ENCODE results near the gene GNL2.
A peak's percentile ranks its signal among the peaks of the same experiment; 100 is the strongest.
"Not testable (repeated sequence)": the region's sequence is repeated elsewhere in the genome, so short reads cannot be mapped to it uniquely, and the experiment has no call there.

GNL2 gene

DNA sequence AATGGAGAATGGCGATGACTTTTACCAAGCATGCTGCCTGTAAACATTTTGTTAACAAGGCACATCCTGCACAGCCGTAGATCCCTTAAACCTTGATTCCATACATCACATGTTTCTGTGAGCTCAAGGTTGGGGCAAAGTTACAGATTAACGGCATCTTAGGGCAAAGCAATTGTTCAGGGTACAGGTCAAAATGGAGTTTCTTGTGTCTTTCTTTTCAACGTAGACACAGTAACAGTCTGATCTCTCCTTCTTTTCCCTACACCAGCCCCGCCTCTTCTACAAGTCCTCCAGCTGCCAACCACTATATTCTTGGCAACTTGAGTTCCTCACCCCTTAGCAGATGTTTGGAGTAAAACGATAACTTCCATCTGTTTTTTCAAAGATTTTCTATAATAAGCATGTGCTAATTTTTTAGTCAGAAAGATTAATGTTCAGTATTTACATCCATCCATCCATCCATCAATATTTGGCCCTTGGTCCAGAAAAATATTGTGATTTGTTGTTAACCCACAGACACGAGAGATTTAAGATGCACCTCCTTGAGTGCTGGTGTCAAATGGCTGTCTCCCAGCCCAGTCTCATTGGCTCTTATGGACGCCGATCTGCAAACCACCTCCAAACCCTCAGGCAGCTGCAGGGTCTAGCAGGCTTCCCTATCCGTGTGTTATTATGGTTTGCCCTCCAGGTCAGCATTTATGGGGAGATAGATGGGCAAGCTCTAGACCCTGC, 35.2 kb downstream of the GNL2 start:
- Mint-ChIP-seq H3K36me3 (peaks cover 15% of the 10 kb centered on the region), H3K9me3 (no peaks in the 10 kb centered on the region), H3K27me3 (peaks cover 14% of the 10 kb centered on the region), H3K4me1 (peaks cover 24% of the 10 kb centered on the region), H3K27ac (no peak overlapping the region), H3K4me3 (no peak overlapping the region)
- no peak for DNase-seq
- CTCF ChIA-PET = interaction anchor here (0.8 to 0.9 kb wide), 2 partner anchors 119 to 130 kb away, joined by 3 read pairs; a partner anchor contains a TSS

DNA sequence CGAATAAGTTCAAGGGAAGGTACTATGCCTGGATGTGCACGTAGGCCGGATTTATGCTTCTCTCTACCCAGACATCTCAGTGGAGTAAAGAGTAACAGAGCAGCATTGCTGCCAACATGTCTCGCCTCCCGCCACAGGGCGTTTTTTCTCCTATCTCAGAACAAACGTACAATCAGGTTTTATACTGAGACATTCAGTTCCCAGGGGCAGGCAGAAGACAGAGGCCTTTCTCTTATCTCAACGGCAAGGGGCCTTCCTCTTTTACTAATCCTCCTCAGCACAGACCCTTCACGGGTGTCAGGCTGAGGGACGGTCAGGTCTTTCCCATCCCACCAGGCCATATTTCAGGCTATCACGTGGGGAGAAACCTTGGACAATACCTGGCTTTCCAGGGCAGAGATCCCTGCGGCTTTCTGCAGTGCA, 35.8 kb downstream of the GNL2 start:
- DNase-seq, H3K27ac Mint-ChIP-seq, CTCF ChIA-PET, H3K9me3 Mint-ChIP-seq, H3K4me3 Mint-ChIP-seq: not testable (repeated sequence)
- Mint-ChIP-seq H3K4me1 (peaks cover 26% of the 10 kb centered on the region), H3K36me3 (peaks cover 13% of the 10 kb centered on the region), H3K27me3 (peaks cover 14% of the 10 kb centered on the region)

DNA sequence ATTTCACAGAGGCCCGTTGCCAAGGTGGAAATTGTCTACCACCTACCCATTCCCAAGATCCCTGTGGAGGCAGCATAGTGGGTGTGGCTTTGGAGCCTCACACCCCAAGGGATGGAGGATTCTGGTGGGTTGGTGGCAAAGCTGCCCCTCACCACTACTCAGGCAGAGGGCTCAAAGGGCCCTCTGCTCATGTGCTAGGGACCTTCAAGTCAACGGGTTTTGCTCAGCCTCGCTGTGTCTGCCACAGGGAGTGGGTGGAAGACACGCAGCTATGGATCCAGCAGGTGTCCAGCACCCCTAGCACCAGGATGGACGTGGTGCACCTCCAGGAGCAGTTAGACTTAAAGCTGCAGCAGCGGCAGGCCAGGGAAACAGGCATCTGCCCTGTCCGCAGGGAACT, 36.7 kb downstream of the GNL2 start:
- Mint-ChIP-seq H3K27me3 (peaks cover 14% of the 10 kb centered on the region), H3K27ac (no peak overlapping the region), H3K9me3 (peaks cover 4% of the 10 kb centered on the region), H3K4me1 (peaks cover 32% of the 10 kb centered on the region), H3K4me3 (no peak overlapping the region), H3K36me3 (peaks cover 13% of the 10 kb centered on the region)
- CTCF ChIA-PET = interaction anchor here (1.6 kb wide), 1 partner anchor 123 kb away, joined by 5 read pairs; no protein-coding TSS in a partner anchor
- no peak for DNase-seq

DNA sequence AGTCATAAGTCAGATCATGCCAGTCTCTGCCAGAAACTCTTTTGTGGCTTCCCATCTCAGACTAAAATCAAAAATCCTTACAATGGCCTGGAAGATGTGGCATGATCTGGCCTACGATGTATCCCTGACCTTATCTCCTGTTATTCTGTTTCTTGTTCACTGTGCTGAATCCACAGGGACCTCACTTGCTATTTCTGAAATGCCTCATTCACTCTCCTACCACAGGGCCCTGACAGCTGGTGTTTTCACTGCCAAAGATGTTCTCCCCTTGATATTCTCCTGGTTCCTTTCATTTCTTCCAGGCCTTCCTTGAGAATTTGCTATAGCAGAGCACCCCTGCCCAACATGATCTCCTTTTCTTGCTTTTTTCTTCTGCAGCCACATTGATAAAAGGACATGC, 37.3 kb downstream of the GNL2 start:
- peaks cover 14% of the 10 kb centered on the region for H3K27me3 Mint-ChIP-seq
- H3K4me3 Mint-ChIP-seq = no peak overlapping the region
- no peak overlapping the region for H3K27ac Mint-ChIP-seq
- CTCF ChIA-PET = interaction anchor here (1.6 kb wide), 1 partner anchor 124 kb away, joined by 5 read pairs; no protein-coding TSS in a partner anchor
- DNase-seq = no peak
- peaks cover 4% of the 10 kb centered on the region for H3K9me3 Mint-ChIP-seq
- peaks cover 35% of the 10 kb centered on the region for H3K4me1 Mint-ChIP-seq
- peaks cover 14% of the 10 kb centered on the region for H3K36me3 Mint-ChIP-seq

DNA sequence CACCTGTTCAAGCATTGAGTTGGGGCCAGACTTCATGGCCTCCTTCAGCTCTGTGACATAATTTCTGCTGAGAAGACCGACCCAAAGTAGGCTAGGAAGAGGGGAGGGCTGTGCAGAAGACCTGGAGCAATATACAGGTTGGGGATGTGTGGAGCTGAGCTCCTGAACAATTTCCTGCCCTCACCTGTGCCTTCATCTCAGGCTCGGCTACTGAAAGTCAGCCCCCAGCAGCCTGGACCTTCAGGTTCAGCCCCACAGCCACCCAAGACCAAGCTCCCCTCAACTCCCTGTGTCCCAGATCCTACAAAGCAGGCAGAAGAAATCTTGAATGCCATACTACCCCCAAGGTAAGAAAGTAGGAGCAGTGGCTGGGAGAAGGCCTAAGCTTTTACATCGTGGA, 38.3 kb downstream of the GNL2 start:
- Mint-ChIP-seq H3K27ac (no peak overlapping the region), H3K9me3 (peaks cover 4% of the 10 kb centered on the region), H3K27me3 (peaks cover 14% of the 10 kb centered on the region), H3K36me3 (peaks cover 21% of the 10 kb centered on the region), H3K4me1 (peaks cover 45% of the 10 kb centered on the region), H3K4me3 (no peak overlapping the region)
- CTCF ChIA-PET = interaction anchor here (1.1 kb wide), 1 partner anchor 70 kb away, joined by 3 read pairs; no protein-coding TSS in a partner anchor
- DNase-seq = no peak

DNA sequence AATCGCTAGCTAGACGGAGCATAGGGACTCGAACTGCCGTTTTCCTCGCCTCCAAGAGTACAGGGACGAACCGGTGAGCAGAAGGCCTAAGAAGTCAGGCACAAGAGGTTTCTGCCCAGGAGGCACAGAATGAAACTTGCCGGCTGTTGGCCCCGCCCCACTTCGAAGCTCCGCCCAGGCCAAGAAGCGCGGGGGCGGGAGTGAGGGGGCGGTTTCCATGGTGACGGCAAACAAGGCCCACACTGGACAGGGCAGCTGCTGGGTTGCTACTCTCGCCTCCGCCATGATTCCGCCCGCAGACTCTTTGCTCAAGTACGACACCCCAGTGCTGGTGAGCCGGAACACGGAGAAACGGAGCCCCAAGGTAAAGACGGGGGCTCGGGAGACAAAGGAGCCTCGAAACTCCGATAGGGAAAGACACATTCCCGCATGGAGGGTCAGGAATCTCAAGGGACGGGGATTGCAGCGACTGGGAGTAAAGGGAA, 39.0 kb downstream of the GNL2 start, which contains the start of gene DNALI1:
Gene DNALI1, plus strand, starts transcription at position 229 of the 485 bp plus-strand sequence. Its CDS starts 55 bp downstream, at position 284.
- no peak within 1 kb of the TSS for H3K4me3 Mint-ChIP-seq
- peaks cover 50% of the 10 kb centered on the region for H3K4me1 Mint-ChIP-seq
- CTCF ChIA-PET = interaction anchor here (1.1 kb wide), 1 partner anchor 70 kb away, joined by 3 read pairs; no protein-coding TSS in a partner anchor
- DNase-seq = peak; percentile 55
- H3K27me3 Mint-ChIP-seq = peaks cover 14% of the 10 kb centered on the region
- peaks cover 4% of the 10 kb centered on the region for H3K9me3 Mint-ChIP-seq
- H3K27ac Mint-ChIP-seq = no peak within 1 kb of the TSS
- H3K36me3 Mint-ChIP-seq = peaks cover 24% of the 10 kb centered on the region

DNA sequence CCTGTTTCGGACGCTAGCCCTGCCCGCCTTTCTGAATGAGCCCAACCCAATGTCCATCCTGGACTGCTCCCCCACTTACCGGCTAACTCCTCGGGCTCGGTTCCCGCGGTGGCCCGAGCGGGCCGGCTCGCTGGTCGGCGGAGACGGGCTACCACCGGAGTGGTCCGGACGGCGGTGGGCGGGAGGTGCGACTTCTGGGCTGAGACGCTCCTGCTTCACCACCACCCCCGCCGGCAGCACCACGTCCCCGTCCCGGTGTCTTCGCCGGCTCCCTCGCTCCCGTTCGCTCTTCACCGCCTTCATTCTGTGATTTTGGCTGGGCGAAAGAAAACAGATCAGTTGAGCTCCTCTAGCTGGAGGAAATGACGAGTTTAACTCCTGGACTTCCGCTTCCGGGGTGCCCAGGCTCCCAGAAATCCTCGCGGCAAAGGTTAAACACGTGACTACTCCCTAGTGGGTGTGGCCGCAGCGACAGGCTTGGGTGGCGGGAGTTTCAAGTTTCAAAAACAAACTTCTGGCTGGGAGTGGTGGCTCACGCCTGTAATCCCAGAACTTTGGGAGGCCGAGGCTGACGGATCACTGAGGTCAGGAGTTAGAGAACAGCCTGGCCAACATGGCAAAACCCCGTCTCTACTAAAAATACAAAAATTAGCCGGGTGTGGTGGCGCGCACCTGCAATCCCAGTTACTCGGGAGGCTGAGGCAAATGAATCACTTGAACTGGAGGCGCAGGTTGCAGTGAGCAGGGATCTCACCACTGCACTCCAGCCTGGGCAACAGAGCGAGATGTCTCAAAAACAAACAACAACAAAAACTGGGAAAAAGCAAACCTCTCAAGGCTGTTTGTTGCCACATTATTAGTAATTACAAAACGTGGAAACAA, 41.6 kb downstream of the GNL2 start, which contains the start of gene SNIP1:
Gene SNIP1, minus strand, starts transcription at position 367 of the 882 bp plus-strand sequence. Its CDS starts 64 bp downstream, at position 303.
- peak; percentile 95 for DNase-seq
- peaks cover 4% of the 10 kb centered on the region for H3K9me3 Mint-ChIP-seq
- H3K27me3 Mint-ChIP-seq = peaks cover 10% of the 10 kb centered on the region
- peaks cover 39% of the 10 kb centered on the region for H3K36me3 Mint-ChIP-seq
- peaks cover 57% of the 10 kb centered on the region for H3K4me1 Mint-ChIP-seq
- CTCF ChIA-PET = no interaction called here
- H3K4me3 Mint-ChIP-seq = peak within 1 kb of the TSS; percentile 100
- peak within 1 kb of the TSS; percentile 98 for H3K27ac Mint-ChIP-seq

DNA sequence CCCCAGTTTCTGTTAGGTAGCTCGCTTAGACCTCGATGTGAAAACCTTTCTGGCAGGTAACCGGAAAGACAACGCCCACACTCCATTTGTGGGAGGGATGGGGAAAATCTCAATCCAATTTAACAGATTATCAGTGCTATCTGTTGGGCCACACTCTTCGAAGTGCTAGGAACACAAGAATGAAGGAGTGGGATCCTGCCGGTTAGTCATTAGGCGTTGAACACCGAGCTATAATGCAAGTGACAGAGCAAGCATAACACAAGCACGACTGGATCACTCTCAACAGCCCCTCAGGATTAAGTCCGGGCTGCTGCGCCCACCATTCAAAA, 42.2 kb downstream of the GNL2 start:
- peak overlapping the region; percentile 98 for H3K27ac Mint-ChIP-seq
- DNase-seq = no peak
- peaks cover 4% of the 10 kb centered on the region for H3K9me3 Mint-ChIP-seq
- H3K4me3 Mint-ChIP-seq = peak overlapping the region; percentile 100
- peaks cover 10% of the 10 kb centered on the region for H3K27me3 Mint-ChIP-seq
- CTCF ChIA-PET = no interaction called here
- peaks cover 44% of the 10 kb centered on the region for H3K36me3 Mint-ChIP-seq
- peaks cover 58% of the 10 kb centered on the region for H3K4me1 Mint-ChIP-seq

DNA sequence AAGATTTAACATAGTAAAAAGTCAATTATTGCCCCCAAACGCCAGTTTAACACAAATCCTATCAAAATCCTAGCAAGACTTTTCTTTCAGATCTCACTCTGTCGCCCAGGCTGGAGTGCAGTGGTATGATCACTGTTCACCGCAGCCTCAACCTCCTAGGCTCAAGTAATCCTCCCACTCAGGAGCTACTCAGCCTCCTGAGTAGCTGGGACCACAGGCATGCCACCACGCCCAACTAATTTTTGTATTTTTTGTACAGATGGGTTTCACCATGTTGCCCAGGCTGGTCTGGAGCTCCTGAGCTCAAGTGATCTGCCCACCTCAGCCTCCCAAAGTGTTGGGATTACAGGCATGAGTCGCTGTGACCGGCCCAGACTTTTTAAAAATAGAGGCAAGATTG, 46.4 kb downstream of the GNL2 start:
- no peaks in the 10 kb centered on the region for H3K27me3 Mint-ChIP-seq
- H3K36me3 Mint-ChIP-seq = peaks cover 57% of the 10 kb centered on the region
- H3K9me3 Mint-ChIP-seq = peaks cover 2% of the 10 kb centered on the region
- DNase-seq = no peak
- peaks cover 44% of the 10 kb centered on the region for H3K4me1 Mint-ChIP-seq
- CTCF ChIA-PET = no interaction called here
- H3K4me3 Mint-ChIP-seq = no peak overlapping the region
- H3K27ac Mint-ChIP-seq = no peak overlapping the region

DNA sequence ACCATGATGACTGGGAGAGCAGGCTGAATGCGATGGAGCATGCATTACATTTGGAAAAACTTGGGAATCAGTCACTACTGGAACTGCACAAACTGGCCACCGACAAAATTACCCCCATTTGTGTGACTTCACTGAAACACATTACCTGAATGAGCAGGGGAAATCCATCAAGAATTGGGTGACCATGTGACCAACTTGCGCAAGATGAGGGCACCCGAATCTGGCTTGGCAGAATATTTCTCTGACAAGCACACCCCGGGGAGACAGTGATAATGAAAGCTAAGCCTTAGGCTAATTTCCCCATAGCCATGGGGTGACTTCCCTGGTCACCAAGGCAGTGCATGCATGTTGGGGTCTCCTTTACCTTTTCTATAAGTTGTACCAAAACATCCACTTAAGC, 50.7 kb downstream of the GNL2 start:
- DNase-seq = no peak
- Mint-ChIP-seq H3K27me3 (no peaks in the 10 kb centered on the region), H3K36me3 (peaks cover 45% of the 10 kb centered on the region), H3K27ac (no peak overlapping the region), H3K9me3 (no peaks in the 10 kb centered on the region), H3K4me1 (peaks cover 10% of the 10 kb centered on the region), H3K4me3 (no peak overlapping the region)
- CTCF ChIA-PET = no interaction called here

DNA sequence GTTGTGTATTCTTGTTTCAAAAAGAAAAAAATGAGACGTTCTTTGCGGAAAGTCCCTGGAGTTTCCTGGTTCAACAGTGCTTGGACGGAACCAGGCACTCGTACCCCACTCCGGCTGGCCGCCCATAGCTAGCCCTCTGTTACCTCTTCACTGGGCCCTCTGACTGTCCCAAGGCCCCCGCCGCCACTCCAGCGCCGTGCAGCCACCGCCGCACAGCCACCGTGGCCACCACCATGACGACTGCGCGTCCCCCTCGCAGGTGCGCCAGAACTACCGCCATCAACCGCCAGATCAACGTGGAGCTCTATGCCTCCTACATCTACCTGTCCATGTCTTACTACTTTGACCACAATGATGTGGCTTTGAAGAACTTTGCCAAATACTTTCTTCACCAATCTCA, 51.2 kb downstream of the GNL2 start:
- Mint-ChIP-seq H3K27me3 (no peaks in the 10 kb centered on the region), H3K4me3 (no peak overlapping the region), H3K27ac (no peak overlapping the region), H3K9me3 (no peaks in the 10 kb centered on the region), H3K36me3 (peaks cover 42% of the 10 kb centered on the region), H3K4me1 (peaks cover 5% of the 10 kb centered on the region)
- CTCF ChIA-PET = interaction anchor here (1.3 kb wide), 1 partner anchor 137 kb away, joined by 3 read pairs; no protein-coding TSS in a partner anchor
- DNase-seq = no peak

DNA sequence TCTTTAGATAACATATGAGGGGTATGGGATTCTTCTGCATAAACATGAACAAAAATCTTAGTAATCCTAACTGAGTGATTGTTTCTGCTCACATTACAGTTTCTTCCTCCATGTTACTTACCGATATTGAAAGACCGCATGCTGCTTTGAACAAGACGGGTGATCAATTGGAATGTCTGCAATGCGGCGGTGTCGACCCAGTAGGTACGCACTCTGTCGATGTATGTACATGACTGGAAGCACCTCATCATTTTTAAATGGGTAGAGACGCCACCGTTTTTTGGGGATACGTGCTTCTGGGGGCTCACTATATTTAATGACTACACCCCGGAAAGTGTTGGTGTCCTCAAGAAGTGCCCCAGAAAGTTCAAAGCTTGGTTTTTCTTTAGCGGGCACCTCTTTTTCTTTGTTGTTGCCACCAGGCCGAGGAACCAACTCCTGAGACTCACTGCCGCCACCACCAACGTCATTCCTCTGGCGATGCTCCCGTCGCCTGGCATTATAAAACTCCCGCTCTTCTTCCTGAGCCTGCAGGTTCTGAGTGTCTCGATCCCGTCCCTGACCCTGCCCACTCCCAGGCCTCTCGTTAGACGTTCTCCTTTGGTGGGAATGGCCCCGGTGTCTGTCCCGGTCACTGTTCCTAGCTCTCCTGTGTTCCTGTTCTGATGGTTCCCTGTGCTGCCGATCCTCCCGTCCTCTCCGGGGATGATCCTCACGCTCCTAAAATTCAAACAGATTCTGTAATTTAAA, 55.5 kb downstream of the GNL2 start:
- Mint-ChIP-seq H3K36me3 (peaks cover 47% of the 10 kb centered on the region), H3K4me1 (peaks cover 3% of the 10 kb centered on the region), H3K9me3 (no peaks in the 10 kb centered on the region), H3K27ac (no peak overlapping the region), H3K27me3 (no peaks in the 10 kb centered on the region), H3K4me3 (no peak overlapping the region)
- CTCF ChIA-PET = no interaction called here
- DNase-seq = no peak

DNA sequence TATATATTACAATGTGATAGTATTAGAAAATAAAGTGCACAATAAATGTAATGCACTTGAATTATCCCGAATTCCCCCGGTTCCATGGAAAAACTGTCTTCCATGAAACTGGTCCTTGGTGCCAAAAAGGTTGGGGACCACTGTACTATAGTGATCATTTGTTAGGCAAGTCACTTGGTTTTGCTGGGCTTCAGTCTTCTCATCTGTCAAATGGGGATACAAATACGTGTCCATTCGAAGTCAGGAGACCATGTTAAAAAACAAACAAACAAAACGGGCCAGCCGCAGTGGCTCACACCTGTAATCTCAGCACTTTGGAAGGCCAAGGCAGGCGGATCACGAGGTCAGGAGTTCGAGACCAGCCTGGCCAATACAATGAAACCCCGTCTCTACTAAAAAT, 56.6 kb downstream of the GNL2 start:
- H3K27me3 Mint-ChIP-seq, H3K27ac Mint-ChIP-seq, H3K9me3 Mint-ChIP-seq, DNase-seq, H3K4me3 Mint-ChIP-seq, H3K4me1 Mint-ChIP-seq, CTCF ChIA-PET: not testable (repeated sequence)
- peaks cover 43% of the 10 kb centered on the region for H3K36me3 Mint-ChIP-seq

DNA sequence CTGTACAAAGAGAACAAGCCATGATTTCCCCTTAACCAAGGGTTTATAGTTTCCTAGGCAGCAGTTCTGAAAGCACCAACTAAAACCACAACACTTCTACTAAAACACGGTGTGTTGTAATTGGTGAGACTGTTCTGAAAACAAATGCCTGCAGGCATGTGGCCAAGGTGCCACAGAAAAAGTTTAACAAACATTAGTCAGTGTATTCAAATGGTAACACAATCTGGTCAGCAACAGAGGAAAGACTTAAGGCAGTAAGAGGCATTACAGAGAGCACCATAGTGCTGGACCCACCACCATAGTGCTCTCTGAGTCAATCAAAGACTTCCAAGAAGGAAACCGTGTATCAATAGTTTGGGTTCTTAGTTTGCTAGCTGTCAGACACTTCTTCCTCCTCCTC, 58.4 kb downstream of the GNL2 start:
- DNase-seq = no peak
- Mint-ChIP-seq H3K27me3 (no peaks in the 10 kb centered on the region), H3K36me3 (peaks cover 39% of the 10 kb centered on the region), H3K9me3 (no peaks in the 10 kb centered on the region), H3K27ac (no peak overlapping the region), H3K4me3 (no peak overlapping the region), H3K4me1 (peaks cover 3% of the 10 kb centered on the region)
- CTCF ChIA-PET = no interaction called here

Data from activated naive CD4-positive, alpha-beta T cell treated with anti-CD3 and anti-CD28 coated beads, Interleukin-2, amount 10 ng/mL, durations not matched to agents 7 days and 5 days (primary cell).